Gastrocnemius medialis (tissue), 4 donors: ENCODE measurements around the gene MYO1D.

Experiments
- POLR2A ChIP-seq, 2 donors: fragments of 450-650 bp; IDR thresholded peaks; one replicate each; pipeline ENCODE4 v1.6.1; 2017; ENCODE audit warnings: antibody characterized with exemption in 2 of 2, mild to moderate bottlenecking in 2 of 2, moderate library complexity in 2 of 2
- TF ChIP-seq, protein P1 (sequence below), 5 experiments: fragments of 450-650 bp in 3 of 5; fragments of 200-600 bp in 2 of 5; sonication (generic) in 2 of 5; IDR thresholded peaks in 4 of 5; conservative IDR thresholded peaks in 1 of 5; 1 replicate in 4 of 5; 2 replicates in 1 of 5; pipeline ENCODE4 v1.5.1; 2016 to 2019; ENCODE audit warnings: antibody characterized with exemption in 5 of 5, mild to moderate bottlenecking in 3 of 5, moderate library complexity in 3 of 5

DNA sequence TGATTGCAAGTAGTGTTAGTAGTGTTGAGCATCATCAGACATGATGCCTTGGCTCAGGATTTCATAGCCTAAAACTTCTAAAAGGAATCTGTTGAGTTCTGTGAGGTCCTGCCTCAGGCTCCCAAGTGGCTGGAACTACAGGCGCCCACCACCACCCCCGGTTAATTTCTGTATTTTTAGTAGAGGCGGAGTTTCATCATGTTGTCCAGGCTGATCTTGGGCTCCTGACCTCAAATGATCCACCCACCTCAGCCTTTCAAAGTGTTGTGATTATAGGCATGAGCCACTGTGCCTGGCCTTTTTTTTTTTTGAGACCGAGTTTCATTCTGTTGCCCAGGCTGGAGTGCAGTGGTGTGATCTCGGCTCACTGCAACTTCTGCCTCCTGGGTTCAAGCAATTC is 427.0 kb downstream of the MYO1D start:
- TF ChIP-seq, protein P1, sequence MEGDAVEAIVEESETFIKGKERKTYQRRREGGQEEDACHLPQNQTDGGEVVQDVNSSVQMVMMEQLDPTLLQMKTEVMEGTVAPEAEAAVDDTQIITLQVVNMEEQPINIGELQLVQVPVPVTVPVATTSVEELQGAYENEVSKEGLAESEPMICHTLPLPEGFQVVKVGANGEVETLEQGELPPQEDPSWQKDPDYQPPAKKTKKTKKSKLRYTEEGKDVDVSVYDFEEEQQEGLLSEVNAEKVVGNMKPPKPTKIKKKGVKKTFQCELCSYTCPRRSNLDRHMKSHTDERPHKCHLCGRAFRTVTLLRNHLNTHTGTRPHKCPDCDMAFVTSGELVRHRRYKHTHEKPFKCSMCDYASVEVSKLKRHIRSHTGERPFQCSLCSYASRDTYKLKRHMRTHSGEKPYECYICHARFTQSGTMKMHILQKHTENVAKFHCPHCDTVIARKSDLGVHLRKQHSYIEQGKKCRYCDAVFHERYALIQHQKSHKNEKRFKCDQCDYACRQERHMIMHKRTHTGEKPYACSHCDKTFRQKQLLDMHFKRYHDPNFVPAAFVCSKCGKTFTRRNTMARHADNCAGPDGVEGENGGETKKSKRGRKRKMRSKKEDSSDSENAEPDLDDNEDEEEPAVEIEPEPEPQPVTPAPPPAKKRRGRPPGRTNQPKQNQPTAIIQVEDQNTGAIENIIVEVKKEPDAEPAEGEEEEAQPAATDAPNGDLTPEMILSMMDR (IDR thresholded peaks at IDR 0.05 in 4 of 5, conservative IDR thresholded peaks at IDR 0.05 in 1 of 5): no peak
- no peak for TF ChIP-seq POLR2A (IDR thresholded peaks at IDR 0.05)
